Neural crest cell (in vitro differentiated cells): ENCODE measurements around the gene TMED8. TPM values are rescaled to one million over a fixed set of nuclear protein-coding genes. Genes with fewer than 3 reads are reported as not detected.

Source experiments
- DNase-seq: peaks from one replicate; pipeline ENCODE4 v3.0.0; 2021; ENCODE audit warnings: low read depth, mixed read lengths, low spot score
- H3K27ac Mint-ChIP-seq: one replicate; pipeline ENCODE4 v1.8.0; 2021; ENCODE audit warnings: mild to moderate bottlenecking, mixed read lengths; ENCODE audit not compliant: unreplicated experiment
- H3K27me3 Mint-ChIP-seq: 2 replicates; pipeline ENCODE4 v1.8.0; 2021; ENCODE audit warnings: low read depth, mild to moderate bottlenecking, mixed read lengths
- H3K36me3 Mint-ChIP-seq: 2 replicates; pipeline ENCODE4 v1.8.0; 2021; ENCODE audit warnings: low read depth, mild to moderate bottlenecking, mixed read lengths
- H3K4me1 Mint-ChIP-seq: 2 replicates; pipeline ENCODE4 v1.8.0; 2021; ENCODE audit warnings: mixed read lengths
- H3K4me3 Mint-ChIP-seq: one replicate; pipeline ENCODE4 v1.8.0; 2021; ENCODE audit warnings: mild to moderate bottlenecking, mixed read lengths
- H3K9me3 Mint-ChIP-seq: 2 replicates; pipeline ENCODE4 v1.8.0; 2021; ENCODE audit warnings: mixed read lengths
- CTCF ChIP-seq: fragments of 200-600 bp; sonication (generic); conservative IDR thresholded peaks from 2 replicates; pipeline ENCODE4 v1.5.0; 2021; ENCODE audit warnings: antibody characterized with exemption, mild to moderate bottlenecking
- total RNA-seq: library from RNA; stranded (reverse); gene quantifications from 2 replicates; pipeline ENCODE4 v1.2.1, GENCODE V29; 2021

Gene TMED8
- total RNA-seq, 1 donor from 2014 or later = 19.1 TPM

DNA sequence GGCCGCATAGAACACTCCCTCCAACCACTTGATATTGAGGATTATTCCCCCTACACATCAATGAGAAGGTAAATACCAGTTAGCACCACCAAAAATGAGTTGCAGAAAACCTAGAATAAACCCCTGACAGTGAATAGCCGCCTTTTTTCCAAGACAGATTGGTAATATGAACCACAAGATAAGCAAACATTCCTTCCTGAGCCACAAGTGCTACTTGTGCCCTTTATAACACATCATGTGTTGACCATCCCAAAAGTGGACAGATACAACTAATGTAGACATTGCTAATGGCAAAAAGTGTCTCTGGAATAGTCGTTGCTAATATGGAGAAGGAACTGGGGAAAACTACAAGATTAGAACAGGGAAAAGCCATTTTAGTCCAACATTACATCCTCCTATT, 29.2 kb upstream of the TMED8 start:
- no peaks in the 10 kb centered on the region for H3K9me3 Mint-ChIP-seq
- H3K4me1 Mint-ChIP-seq = no peaks in the 10 kb centered on the region
- no peak overlapping the region for H3K27ac Mint-ChIP-seq
- no peaks in the 10 kb centered on the region for H3K36me3 Mint-ChIP-seq
- H3K4me3 Mint-ChIP-seq = no peak overlapping the region
- H3K27me3 Mint-ChIP-seq = no peaks in the 10 kb centered on the region
- no peak for TF ChIP-seq CTCF
- DNase-seq = no peak

DNA sequence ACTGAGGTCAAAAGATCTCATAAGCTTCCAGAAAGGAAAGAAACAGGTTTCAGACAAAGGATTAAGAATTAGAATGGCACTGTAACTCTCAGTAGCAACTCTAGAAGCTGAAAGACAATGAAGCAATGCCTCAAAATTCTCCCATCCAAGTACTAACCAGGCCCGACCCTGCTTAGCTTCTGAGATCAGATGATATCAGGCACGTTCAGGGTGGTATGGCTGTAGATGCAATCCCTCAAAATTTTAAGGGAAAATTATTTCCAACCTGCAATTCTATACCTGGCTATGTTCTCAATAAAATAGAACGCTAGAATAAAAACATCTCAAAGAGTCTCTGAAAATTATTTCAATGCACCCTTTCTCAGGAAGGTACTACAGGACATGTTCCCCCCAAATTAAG, 26.9 kb upstream of the TMED8 start:
- Mint-ChIP-seq H3K27me3 (no peaks in the 10 kb centered on the region), H3K4me1 (no peaks in the 10 kb centered on the region), H3K4me3 (no peak overlapping the region), H3K36me3 (peaks cover 5% of the 10 kb centered on the region), H3K9me3 (no peaks in the 10 kb centered on the region), H3K27ac (no peak overlapping the region)
- TF ChIP-seq CTCF = no peak
- DNase-seq = no peak

DNA sequence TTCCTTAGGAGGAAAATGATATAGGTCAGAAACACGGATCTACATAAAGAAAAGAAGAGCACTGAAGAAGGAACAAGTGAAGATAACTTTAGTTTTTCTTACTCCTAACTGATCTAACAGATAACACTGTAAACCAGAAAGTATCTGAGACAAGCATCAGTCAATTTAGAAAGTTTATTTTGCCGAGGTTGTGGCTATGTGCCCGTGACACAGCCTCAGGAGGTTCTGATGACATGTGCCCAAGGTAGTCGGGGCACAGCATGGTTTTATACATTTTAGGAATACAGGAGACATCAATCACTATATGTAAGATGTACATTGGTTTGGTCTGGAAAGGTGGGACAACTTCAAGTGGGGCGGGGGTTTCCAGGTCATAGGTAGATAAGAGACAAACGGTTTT, 23.3 kb upstream of the TMED8 start:
- Mint-ChIP-seq H3K27ac (no peak overlapping the region), H3K36me3 (peaks cover 10% of the 10 kb centered on the region), H3K9me3 (peaks cover 3% of the 10 kb centered on the region), H3K4me3 (no peak overlapping the region), H3K4me1 (no peaks in the 10 kb centered on the region), H3K27me3 (no peaks in the 10 kb centered on the region)
- no peak for DNase-seq
- TF ChIP-seq CTCF = no peak

DNA sequence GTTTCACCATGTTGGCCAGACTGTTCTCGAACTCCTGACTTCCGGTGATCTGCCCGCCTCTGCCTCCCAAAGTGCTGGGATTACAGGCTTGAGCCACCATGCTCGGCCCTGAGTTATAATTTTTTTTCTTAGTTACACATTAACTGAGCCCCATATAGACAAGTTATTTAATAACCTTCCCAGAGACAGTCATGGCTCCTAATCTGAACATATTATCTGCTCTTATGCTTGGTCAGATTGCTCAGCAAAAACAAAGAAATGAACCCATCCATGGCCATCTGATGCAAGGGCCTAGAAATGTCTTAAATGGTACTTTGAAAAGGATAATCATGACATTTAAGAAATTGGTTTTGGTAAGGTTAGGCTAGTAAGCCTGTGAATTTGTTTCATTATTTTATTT, 13.3 kb upstream of the TMED8 start:
- DNase-seq = no peak
- Mint-ChIP-seq H3K36me3 (no peaks in the 10 kb centered on the region), H3K4me3 (no peak overlapping the region), H3K4me1 (no peaks in the 10 kb centered on the region), H3K27me3 (no peaks in the 10 kb centered on the region), H3K27ac (no peak overlapping the region), H3K9me3 (no peaks in the 10 kb centered on the region)
- TF ChIP-seq CTCF = no peak

DNA sequence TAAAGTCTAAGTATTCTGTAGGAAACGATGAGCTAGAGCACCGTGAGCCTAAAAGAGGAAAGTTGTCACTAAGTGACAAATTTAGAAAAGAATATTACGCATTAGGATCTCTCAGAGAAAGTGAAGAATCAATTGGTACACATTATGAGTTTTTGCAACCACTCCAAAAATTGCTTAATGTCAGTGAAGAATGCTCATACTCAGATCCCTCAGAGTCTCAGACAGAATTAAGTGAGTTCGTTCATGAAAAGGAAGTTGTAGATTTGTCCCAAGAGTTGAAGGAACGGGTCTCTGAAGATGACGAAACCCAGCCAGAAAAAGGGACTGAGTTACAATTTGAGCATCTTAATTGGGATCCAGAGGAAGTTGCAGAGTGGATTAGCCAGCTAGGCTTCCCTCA, 1.8 kb upstream of the TMED8 start:
- Mint-ChIP-seq H3K4me3 (no peak overlapping the region), H3K36me3 (peaks cover 12% of the 10 kb centered on the region), H3K4me1 (peaks cover 26% of the 10 kb centered on the region), H3K27me3 (no peaks in the 10 kb centered on the region), H3K27ac (no peak overlapping the region), H3K9me3 (peaks cover 5% of the 10 kb centered on the region)
- no peak for TF ChIP-seq CTCF
- no peak for DNase-seq

GRCh38 chr14:77377502-77377844, 579 bp upstream of the TMED8 start:
- Mint-ChIP-seq H3K4me1 (peaks cover 38% of the 10 kb centered on the region), H3K27ac (no peak overlapping the region), H3K27me3 (no peaks in the 10 kb centered on the region), H3K9me3 (peaks cover 5% of the 10 kb centered on the region), H3K4me3 (no peak overlapping the region), H3K36me3 (peaks cover 13% of the 10 kb centered on the region)
- TF ChIP-seq CTCF = no peak
- DNase-seq = no peak
